HG03060 (cell line): Measurements from ENCODE around the gene ALG14.
"Not testable (repeated sequence)": the region's sequence is repeated elsewhere in the genome, so short reads cannot be mapped to it uniquely, and the experiment has no call there.

Experiments used
- ATAC-seq: cut with Tn5 transposase; IDR thresholded peaks from one replicate; pipeline ENCODE4 v1.9.1; 2021; ENCODE audit warnings: low read depth, moderate number of reproducible peaks; ENCODE audit not compliant: unreplicated experiment

Gene ALG14, protein sequence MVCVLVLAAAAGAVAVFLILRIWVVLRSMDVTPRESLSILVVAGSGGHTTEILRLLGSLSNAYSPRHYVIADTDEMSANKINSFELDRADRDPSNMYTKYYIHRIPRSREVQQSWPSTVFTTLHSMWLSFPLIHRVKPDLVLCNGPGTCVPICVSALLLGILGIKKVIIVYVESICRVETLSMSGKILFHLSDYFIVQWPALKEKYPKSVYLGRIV

DNA sequence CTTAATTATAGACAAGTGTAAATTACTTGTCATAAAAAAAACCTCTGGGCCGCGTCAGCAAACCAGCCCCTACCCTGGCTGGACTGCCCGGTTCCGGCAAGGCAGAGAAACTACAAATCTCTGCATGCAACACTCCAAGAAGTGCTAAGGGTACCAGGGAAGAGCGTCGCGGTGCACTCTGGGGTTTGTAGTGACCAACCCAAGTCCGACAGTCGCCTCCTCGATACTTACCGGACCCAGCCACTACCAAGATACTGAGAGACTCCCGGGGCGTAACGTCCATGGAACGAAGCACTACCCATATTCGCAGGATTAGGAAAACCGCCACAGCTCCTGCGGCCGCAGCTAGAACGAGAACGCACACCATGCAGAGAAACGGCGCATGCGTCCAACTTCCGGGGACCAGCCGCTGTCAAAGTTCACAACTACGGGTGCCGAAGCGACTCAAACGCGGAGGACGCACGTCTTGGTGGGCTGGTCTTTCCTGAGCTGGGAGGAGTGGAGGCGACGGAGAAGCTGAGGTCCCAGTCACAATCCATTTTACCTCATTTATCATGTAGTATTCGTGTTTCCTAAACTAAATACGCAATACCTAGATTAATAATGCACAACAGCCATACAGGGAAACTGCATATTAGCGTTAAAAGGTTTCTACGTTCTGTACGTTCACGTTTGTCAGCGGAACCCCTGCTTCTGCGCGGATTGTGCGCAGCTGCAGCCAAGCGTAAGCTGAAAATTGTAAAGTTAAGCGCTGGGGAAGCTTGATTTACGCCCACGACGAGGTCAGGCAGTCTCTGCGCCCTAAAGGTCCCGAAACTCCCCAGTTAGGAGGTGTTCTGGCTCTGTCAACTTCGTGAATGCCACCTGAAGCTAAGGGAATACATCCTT, at the start of gene ALG14:
TSS of gene ALG14 (minus strand) at position 420 of the 888 bp plus-strand sequence. CDS start at position 367, 53 bp downstream.
- ATAC-seq: peak; percentile 97

DNA sequence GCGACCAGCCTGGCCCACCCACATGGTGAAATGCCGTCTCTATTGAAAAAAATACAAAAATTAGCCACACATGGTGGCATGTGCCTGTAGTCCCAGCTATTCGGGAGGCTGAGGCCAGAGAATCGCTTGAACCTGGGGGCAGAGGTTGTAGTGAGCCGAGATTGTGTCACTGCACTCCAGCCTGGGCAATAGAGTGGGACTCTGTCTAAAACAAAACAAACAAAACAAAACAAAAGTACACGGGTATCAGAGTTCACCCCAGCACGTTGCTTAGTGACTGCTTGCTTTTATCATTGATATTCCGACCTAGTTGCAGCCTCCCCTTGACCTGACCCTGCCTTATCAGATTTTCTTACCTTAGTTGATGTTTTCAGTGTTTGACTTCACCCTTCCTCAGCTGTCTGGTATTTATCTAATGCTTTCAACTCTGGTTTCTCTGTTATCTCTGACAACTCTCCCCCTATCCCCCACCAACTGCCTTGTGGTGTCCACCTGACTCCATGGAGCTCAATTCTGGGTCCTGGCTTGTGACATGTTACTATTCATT, 49.5 kb upstream of the ALG14 start:
- no peak for ATAC-seq

DNA sequence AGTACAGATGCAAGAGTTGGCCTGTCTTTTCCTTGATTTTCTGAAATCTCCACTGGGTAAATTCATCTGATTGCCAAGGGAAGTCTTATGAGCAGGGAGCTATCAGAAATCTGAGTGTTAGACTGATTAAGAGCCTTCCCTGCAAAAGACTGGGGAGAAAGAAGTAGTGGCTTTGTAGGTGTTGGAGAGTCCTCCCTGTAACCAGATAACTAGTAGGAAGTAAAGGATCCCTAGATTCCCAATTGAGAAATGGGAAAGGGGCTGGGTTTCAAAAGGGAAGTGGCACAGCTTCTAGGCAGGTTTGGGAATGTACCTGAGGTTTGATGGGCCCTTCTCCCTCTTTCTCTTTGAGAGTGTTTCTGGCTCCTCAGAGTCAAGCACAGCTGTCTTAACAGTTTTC, 46.5 kb upstream of the ALG14 start:
- ATAC-seq: no peak

DNA sequence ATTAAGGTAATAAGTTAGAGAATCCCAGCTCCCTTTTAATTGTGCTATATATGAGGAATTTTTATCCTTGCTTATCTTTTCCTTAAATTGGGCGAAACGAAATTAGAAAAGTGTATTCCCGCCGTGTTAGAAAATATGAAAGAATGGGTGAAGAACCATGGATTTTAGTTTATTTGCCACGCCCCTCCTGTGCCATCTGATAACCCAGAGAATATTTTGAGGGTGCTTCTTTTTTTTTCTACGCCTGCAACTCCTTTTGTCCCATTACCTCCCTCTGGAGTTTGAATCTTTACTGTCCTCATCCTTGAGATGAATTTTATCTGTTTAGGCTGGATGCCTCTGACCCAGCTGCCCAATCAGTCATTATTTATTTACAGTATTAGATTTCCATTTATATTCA, 46.0 kb upstream of the ALG14 start:
- no peak for ATAC-seq

DNA sequence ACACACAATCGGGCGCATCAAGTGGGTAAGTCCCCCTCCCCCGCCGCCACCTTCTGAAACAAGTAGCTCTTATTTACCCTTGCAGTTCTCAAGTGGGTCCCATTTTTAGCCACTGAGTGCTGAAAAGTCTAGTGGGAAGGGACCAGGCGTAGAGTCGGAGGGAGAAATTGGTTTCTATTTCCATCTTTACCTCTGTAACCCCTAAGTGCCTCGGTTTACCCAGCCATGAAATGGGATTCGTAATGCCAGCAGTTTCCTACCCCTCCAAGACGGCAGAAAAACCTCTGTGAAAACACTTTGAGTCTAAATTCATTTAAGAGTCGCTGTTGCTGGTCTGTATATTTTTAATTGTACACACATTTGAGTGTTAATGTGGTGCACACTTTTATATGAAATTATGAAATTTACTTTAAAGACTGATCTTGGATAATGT, 45.3 kb upstream of the ALG14 start:
- no peak for ATAC-seq

DNA sequence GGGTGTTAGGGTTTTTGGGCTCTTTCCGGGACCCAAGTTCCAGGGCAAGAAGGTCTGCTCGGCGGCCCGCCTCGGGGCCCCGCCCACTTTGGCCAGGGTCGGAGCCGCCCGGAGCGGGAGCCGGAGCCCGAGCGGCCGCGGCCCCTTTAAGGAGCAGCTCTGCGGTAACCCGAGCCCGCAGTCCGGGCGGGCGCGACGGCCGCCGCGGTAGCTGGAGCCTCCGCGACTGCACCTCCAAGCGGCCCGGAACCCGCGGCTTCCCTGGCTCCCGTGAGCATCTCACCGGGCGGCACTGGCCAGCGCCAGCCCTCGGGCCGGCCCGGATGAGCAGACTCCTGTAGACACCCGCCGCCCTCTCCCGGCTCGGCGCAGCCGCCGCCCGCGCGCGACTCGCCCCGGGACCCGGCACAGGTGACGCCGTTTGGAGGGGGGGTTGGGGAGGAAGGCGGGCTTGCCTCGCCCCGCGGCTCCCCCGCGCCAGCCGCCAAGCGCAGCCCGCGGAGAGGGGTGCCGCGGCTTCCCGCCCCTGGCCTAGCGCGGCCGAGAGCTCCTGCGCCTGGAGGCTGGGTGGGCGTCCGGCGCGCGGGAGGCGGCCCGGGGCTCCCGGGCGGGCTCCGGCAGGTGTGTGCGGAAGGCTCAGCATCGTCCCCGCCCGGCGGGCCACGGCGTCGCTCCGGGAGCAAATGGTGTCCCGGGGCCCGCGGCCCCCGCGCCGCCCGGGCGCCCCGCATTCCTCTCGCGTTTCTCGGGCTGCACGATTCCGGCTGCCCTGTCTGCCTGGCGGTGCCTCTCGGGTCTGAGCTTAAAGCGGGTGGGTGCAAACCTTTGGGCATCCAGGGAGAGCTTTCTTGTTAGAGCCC, 44.7 kb upstream of the ALG14 start, which contains the start of gene TLCD4:
TSS of gene TLCD4 (plus strand) at position 149 of the 860 bp plus-strand sequence. CDS start 26,547 bp downstream, outside the sequence.
- no peak for ATAC-seq

DNA sequence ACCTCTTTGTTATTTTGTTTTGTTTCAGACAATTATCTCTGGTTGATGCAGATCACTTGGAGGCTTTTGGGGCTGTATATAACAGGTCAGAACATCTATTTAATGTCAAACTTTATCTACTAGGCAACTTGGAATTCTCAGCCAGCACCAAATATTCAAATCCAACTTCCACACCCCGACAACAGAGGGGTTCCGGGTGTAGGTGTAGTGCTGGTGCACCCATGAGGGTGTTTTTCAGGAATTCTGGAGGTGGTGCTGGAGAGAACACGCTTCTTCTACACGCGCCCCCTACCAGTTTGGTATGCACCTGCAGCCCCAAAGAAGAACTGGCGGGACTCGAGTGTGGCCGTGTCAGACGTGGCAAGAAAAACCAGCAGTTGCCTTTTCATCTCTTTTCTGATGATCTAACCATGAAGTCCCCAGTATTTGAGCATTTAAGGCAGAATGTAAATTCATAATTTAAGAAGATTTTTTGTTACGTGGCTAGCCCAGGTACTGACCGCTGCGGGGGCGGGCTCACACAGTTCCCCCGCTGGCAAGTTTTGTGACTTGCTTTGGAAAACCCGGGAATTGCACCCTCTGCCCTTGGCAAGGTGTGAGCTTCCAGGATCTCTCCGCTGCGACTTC, 43.9 kb upstream of the ALG14 start:
- no peak for ATAC-seq

DNA sequence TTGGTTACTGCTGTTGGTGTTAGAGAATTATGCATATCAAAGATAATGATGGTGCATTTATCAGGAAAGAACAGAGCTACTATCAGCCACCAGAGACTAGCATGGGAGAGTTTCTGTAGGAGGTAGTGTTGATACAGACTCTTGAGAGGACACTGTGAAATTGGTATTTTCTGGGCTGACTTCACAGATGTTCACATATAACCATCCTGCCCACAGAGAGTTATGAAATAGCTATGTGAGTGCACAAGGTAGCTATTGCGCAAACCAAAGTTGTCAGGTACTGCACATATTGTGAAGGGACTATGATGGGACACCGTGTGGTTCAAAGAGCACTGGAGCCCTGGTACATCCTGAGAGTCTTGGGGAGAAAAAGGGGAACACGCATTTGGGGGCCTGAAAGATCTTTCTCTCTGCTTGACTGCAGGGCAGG, 43.0 kb upstream of the ALG14 start:
- ATAC-seq: no peak

DNA sequence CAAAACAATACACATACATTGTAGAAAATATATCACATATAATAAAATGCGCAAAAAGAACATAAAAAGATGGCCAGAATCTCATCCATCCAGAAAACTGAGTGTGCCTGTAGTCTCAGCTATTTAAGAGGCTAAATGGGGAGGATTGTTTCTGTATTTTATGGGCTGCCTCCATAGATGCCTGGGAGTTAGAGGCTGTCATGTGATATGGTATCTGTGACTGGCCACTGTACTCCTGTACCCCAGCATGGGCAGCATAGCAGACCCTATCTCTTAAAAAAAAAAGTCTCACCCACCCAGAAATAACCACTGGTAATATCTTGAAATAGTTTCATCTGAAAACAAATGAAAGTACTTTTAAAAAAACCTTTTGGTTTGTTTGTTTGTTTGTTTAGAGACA, 40.9 kb upstream of the ALG14 start:
- no peak for ATAC-seq

DNA sequence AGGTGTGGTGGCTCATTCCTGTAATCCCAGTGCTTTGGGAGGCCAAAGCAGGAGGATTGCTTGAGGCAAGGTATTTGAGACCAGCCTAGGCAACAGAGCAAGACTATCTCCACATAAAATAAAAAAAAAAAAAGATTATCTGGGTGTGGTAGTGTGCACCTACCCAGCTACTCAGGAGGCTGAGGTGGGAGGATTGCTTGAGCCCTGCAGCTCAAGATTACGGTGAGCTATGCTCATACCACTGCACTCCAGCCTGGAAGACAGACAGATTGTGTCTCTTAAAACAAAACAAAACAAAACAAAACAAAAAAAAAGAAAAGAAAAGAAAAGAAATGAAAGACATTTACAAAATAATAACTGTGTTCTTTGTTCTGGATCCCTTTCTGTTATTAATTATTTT, 38.3 kb upstream of the ALG14 start:
- no peak for ATAC-seq

DNA sequence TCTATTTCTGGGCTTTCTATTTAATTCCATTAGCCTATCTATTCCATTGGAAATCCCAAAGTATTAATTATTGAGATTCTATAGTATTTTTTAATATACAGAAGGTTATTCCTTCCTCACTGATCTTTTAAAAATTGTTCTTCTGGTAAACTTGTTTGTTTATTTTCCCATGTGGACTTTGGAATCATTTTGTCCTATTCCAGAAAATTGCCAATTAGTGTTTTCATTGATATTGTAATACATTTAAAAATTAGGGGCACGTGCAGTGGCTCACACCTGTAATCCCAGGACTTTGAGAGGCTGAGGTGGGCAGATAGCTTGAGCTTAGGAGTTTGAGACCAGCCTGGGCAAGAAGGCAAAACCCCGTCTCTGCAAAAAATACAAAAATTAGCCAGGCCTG, 36.0 kb upstream of the ALG14 start:
- ATAC-seq: no peak

DNA sequence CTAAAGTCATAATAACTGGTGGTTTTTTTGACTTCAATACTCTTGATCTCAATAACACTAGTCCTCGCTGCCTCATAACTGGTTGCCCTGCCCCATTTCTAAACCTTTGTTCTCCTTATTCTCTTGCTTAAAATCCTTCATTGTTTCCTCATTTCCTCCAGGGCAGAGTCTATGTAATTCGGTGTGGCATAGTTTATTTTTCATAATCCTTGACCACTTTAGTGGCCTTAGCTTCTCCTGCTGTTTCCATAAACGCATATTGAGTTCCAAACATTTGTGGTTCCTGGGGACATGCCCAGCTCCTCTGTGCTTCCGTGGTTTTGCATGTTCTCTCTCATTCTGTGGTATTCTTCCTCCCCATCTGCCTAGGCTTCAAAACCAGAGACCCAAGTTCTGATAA, 25.4 kb upstream of the ALG14 start:
- ATAC-seq: no peak

DNA sequence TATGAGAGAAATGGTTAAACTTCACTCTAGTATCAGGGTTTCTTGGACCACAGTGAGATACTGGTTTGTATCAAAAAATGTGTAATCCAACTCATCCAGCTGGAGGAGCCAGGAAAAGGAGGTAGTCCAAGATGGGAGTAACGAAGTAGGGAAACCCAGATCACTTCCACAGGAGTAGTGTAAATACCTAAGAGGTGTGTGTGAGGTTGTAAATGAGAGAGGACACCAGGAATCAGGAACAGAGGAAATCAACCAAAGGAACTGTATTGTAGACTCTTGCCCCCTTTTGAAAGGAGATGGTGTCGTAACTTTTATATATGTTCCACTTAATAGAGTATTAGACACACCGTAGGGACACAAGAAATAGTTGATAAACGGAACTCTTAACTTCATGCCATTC, 24.7 kb upstream of the ALG14 start:
- no peak for ATAC-seq

DNA sequence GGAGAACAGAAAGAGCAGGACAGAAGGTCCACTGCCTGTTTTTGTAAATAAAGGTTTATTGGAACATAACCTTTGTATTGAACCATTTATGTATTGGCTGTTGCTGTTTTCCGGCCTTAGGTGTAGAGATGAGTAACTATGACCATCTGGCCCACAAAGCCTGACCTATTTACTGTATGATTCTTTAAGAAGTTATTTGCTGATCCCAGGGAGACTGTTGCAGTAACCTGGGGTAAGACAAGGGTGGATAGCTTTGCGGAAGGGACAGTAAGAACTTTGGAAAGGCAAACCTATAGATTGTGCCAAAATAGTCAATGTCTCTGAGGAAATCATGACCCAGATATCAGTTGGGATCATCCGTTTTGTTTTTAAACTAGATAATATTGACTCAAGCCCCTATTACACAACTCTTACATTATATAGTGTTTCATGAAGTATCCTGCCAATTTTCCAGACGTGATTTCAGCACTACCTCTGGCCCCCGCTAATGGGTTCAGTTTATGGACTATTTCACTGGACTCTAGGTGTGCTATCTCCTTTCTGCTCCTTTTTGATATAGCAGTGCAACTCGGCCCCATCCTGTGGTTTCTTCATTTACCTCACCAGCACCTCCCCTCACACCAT, 23.6 kb upstream of the ALG14 start:
- no peak for ATAC-seq

DNA sequence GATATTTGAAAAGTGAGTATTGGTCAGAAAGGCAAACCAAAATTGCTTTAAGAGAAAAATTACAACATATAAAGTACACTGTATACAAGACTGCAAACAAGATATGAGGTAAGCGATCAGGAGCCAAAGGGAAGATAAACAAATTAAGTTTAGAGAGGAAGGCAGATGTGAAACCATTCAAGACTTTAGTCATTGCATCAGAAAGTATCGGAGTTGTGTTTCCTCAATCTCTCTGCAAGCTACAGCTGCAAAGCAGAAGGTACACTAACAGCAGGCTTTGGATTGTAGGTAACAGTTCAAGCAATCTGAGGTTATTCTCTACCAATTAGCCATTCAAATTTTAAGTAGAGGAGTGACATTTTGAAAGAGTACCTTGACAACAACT, 23.1 kb upstream of the ALG14 start:
- peak; percentile 89 for ATAC-seq

DNA sequence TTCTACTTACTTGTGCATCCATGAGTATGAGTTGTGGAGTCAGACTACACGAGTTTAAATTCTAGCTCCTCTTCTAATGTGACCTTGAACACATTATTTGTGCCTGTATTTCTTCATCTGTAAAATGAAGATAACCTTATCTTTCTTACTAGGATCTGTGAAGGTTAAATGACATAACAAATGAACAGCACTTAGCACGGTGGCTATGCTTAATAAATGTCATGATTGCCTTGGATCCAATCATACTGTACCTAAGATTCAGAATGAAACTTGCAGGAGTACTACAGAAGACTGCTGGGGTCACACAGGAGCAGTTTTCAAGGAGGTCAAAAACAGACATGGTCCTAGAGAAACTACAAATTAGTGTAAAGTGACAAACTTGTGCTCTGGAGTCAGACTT, 22.2 kb upstream of the ALG14 start:
- no peak for ATAC-seq

DNA sequence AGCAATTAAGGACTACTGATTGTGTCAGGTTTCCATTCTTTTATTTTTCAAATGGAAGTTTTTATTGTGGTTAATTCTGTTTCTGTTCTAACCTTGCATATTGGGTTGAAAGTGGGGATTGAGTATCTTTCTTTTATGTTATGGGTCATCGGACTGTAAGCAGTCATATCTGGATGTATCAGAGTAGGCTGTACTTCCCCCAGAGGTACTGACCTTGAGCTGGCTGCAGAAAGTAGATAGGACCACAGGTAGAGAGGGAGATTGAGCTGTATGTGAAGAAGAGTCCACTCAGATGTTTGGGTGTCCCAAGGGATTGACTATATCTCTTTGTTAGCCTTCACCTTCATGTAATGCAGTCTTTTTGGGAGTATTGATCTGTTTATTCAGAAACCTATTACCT, 20.5 kb upstream of the ALG14 start:
- no peak for ATAC-seq

DNA sequence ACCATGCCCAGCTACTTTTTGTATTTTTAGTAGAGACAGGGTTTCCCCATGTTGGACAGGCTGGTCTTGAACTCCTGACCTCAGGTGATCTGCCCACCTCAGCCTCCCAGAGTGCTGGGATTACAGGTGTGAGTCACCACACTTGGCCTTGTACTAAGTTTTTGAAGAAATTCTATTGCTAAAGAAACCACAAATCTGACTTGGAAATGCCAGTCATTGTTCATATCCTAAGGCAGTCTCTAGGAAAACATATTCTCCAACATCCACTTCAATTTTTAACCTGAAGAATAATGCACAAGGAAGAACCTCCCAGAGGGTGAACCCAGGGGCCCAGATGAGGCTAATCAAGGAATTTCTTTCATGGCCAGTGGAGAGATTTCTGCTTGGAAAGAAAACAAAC, 20.1 kb upstream of the ALG14 start:
- ATAC-seq: not testable (repeated sequence)

DNA sequence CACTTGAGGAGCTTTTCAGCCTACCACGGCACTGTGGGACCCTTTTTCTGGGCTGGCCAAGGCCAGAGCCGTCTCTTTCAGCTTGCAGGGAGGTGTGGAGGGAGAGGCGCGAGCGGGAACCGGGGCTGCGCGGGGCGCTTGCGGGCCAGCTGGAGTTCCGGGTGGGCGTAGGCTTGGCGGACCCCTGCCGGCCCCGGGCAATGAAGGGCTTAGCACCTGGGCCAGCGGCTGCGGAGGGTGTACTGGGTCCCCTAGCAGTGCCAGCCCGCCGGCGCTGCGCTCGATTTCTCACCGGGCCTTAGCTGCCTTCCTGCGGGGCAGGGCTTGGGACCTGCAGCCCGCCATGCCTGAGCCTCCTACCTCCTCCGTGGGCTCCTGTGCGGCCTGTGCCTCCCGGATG, 18.5 kb upstream of the ALG14 start:
- not testable (repeated sequence) for ATAC-seq
